ENCODE data around the gene CALR.
"Not testable (repeated sequence)": the region's sequence is repeated elsewhere in the genome, so short reads cannot be mapped to it uniquely, and the experiment has no call there.

The CALR gene

GRCh38 chr19:12937927-12938778 is at the start of gene CALR:
TSS of gene CALR (plus strand) at chr19:12938609. CDS start at chr19:12938680, 71 bp downstream.
- peak; percentile 100 for DNase-seq

- DNase-seq = not testable (repeated sequence)
Observed at GRCh38 chr19:12890299-12890786, 48.1 kb upstream of the CALR start.

- peak; percentile 100 for DNase-seq
Observed at GRCh38 chr19:12890787-12891552, 47.4 kb upstream of the CALR start, which contains the start of gene GCDH. TSS of gene GCDH (plus strand) at chr19:12891160. CDS start at chr19:12891305, 145 bp downstream.

GRCh38 chr19:12891553-12892021 is 46.8 kb upstream of the CALR start:
- peak; percentile 40 for DNase-seq

- no peak for DNase-seq
Observed at GRCh38 chr19:12893582-12893981, 44.8 kb upstream of the CALR start.

- DNase-seq = no peak
Observed at GRCh38 chr19:12896460-12896859, 41.9 kb upstream of the CALR start.

GRCh38 chr19:12899891-12900518 is 38.4 kb upstream of the CALR start:
- DNase-seq = no peak

- DNase-seq = no peak
Observed at GRCh38 chr19:12907166-12907565, 31.2 kb upstream of the CALR start.

GRCh38 chr19:12912571-12912970 is 25.8 kb upstream of the CALR start:
- DNase-seq = peak; percentile 69

GRCh38 chr19:12913011-12913561 is 25.3 kb upstream of the CALR start:
- DNase-seq = peak; percentile 100

- peak; percentile 60 for DNase-seq
Observed at GRCh38 chr19:12913851-12914690, 24.3 kb upstream of the CALR start.

- DNase-seq = not testable (repeated sequence)
Observed at GRCh38 chr19:12915860-12916259, 22.5 kb upstream of the CALR start.

- DNase-seq = no peak
Observed at GRCh38 chr19:12918253-12918652, 20.2 kb upstream of the CALR start.

GRCh38 chr19:12921047-12921446 is 17.4 kb upstream of the CALR start:
- no peak for DNase-seq

GRCh38 chr19:12922959-12923358 is 15.4 kb upstream of the CALR start:
- DNase-seq = no peak

GRCh38 chr19:12924621-12925310 is 13.6 kb upstream of the CALR start:
- no peak for DNase-seq

GRCh38 chr19:12930002-12930645 is 8.3 kb upstream of the CALR start:
- DNase-seq = no peak

- DNase-seq = peak; percentile 70
Observed at GRCh38 chr19:12932392-12933286, 5.8 kb upstream of the CALR start.

GRCh38 chr19:12933287-12934072 is 4.9 kb upstream of the CALR start, which contains the start of gene FARSA:
TSS of gene FARSA (minus strand) at chr19:12933711. CDS start at chr19:12933696, 15 bp downstream.
- peak; percentile 98 for DNase-seq

Measured in NCI-H82 (cell line).